Adipocyte (in vitro differentiated cells): ENCODE results near the gene ADD1.
A peak's percentile ranks its signal among the peaks of the same experiment; 100 is the strongest.

Experiments used
- DNase-seq: peaks from one replicate; pipeline ENCODE4 v3.0.0-alpha.2; 2015; ENCODE audit warnings: low read depth
- H3K27me3 ChIP-seq: replicated peaks from 2 replicates; pipeline ENCODE4 v1.7.0; 2013; ENCODE audit warnings: mild to moderate bottlenecking, low read length, moderate library complexity; ENCODE audit not compliant: control insufficient read depth, insufficient read depth
- H3K36me3 ChIP-seq: 2 replicates; pipeline ENCODE4 v1.7.0; 2013; ENCODE audit warnings: low read length, mild to moderate bottlenecking, moderate library complexity; ENCODE audit not compliant: control insufficient read depth, insufficient read depth, severe bottlenecking
- H3K4me1 ChIP-seq: 2 replicates; pipeline ENCODE4 v1.7.0; 2013; ENCODE audit warnings: mild to moderate bottlenecking, low read length, moderate library complexity; ENCODE audit not compliant: control insufficient read depth, insufficient read depth
- H3K4me3 ChIP-seq: 2 replicates; pipeline ENCODE4 v1.7.0; 2013; ENCODE audit warnings: mild to moderate bottlenecking, low read length, moderate library complexity
- H3K9ac ChIP-seq: 2 replicates; pipeline ENCODE4 v1.7.0; 2013; ENCODE audit warnings: mild to moderate bottlenecking, low read length, moderate library complexity
- H3K9me3 ChIP-seq: 2 replicates; pipeline ENCODE4 v1.7.0; 2013; ENCODE audit warnings: mild to moderate bottlenecking, low read length, moderate library complexity; ENCODE audit not compliant: control insufficient read depth

Gene ADD1

GRCh38 chr4:2818351-2818939 is 25.2 kb upstream of the ADD1 start:
- Histone ChIP-seq H3K9me3 (peaks cover 7% of the 10 kb centered on the region), H3K4me1 (no peaks in the 10 kb centered on the region), H3K4me3 (peak overlapping the region; percentile 65), H3K9ac (peak overlapping the region; percentile 75), H3K36me3 (peaks cover 17% of the 10 kb centered on the region), H3K27me3 (no peaks in the 10 kb centered on the region)
- DNase-seq, result peak; percentile 59

GRCh38 chr4:2819244-2820215 is 24.1 kb upstream of the ADD1 start:
- Histone ChIP-seq H3K36me3 (peaks cover 21% of the 10 kb centered on the region), H3K4me3 (no peak overlapping the region), H3K9me3 (peaks cover 7% of the 10 kb centered on the region), H3K9ac (no peak overlapping the region), H3K4me1 (no peaks in the 10 kb centered on the region), H3K27me3 (no peaks in the 10 kb centered on the region)
- DNase-seq, result no peak

GRCh38 chr4:2820216-2820982 is 23.2 kb upstream of the ADD1 start:
- Histone ChIP-seq H3K36me3 (peaks cover 30% of the 10 kb centered on the region), H3K9me3 (peaks cover 7% of the 10 kb centered on the region), H3K27me3 (no peaks in the 10 kb centered on the region), H3K9ac (no peak overlapping the region), H3K4me1 (no peaks in the 10 kb centered on the region), H3K4me3 (no peak overlapping the region)
- no peak for DNase-seq

GRCh38 chr4:2822461-2823300 is 21.0 kb upstream of the ADD1 start:
- Histone ChIP-seq H3K36me3 (peaks cover 46% of the 10 kb centered on the region), H3K27me3 (no peaks in the 10 kb centered on the region), H3K4me1 (no peaks in the 10 kb centered on the region)

GRCh38 chr4:2823301-2823670 is 20.4 kb upstream of the ADD1 start:
- Histone ChIP-seq H3K27me3 (no peaks in the 10 kb centered on the region), H3K9me3 (no peaks in the 10 kb centered on the region), H3K9ac (no peak overlapping the region), H3K4me3 (no peak overlapping the region), H3K4me1 (no peaks in the 10 kb centered on the region), H3K36me3 (peaks cover 52% of the 10 kb centered on the region)
- DNase-seq, result no peak

More at GRCh38 chr4:2822461-2823300, 21.0 kb upstream of the ADD1 start:
- DNase-seq, result no peak
- H3K9ac ChIP-seq, result no peak overlapping the region
- no peak overlapping the region for H3K4me3 ChIP-seq
- no peaks in the 10 kb centered on the region for H3K9me3 ChIP-seq

- Histone ChIP-seq H3K4me3 (no peak overlapping the region), H3K9me3 (no peaks in the 10 kb centered on the region), H3K36me3 (peaks cover 56% of the 10 kb centered on the region), H3K4me1 (no peaks in the 10 kb centered on the region), H3K27me3 (no peaks in the 10 kb centered on the region), H3K9ac (no peak overlapping the region)
- no peak for DNase-seq
These were observed 19.8 kb upstream of the ADD1 start for GRCh38 chr4:2823671-2824328.

GRCh38 chr4:2824329-2824835 is 19.3 kb upstream of the ADD1 start:
- H3K36me3 ChIP-seq, result peaks cover 56% of the 10 kb centered on the region
- no peaks in the 10 kb centered on the region for H3K9me3 ChIP-seq
- H3K4me3 ChIP-seq, result no peak overlapping the region
- no peaks in the 10 kb centered on the region for H3K4me1 ChIP-seq
- no peak for DNase-seq
- H3K9ac ChIP-seq, result no peak overlapping the region
- H3K27me3 ChIP-seq, result no peaks in the 10 kb centered on the region

- Histone ChIP-seq H3K36me3 (peaks cover 61% of the 10 kb centered on the region), H3K9ac (no peak overlapping the region), H3K4me3 (no peak overlapping the region), H3K9me3 (no peaks in the 10 kb centered on the region), H3K27me3 (no peaks in the 10 kb centered on the region), H3K4me1 (no peaks in the 10 kb centered on the region)
- no peak for DNase-seq
These were observed 18.7 kb upstream of the ADD1 start for GRCh38 chr4:2824836-2825381.

GRCh38 chr4:2825740-2826139 is 17.9 kb upstream of the ADD1 start:
- Histone ChIP-seq H3K9me3 (no peaks in the 10 kb centered on the region), H3K4me3 (no peak overlapping the region), H3K4me1 (no peaks in the 10 kb centered on the region), H3K27me3 (no peaks in the 10 kb centered on the region), H3K9ac (no peak overlapping the region), H3K36me3 (peaks cover 67% of the 10 kb centered on the region)
- no peak for DNase-seq
